Measurements from ENCODE around the gene FIZ1.

FIZ1 gene

GRCh38 chr19:55609326-55609725 is 10.0 kb upstream of the FIZ1 start:
- peaks cover 5 to 24% of the 10 kb centered on the region in 2 donors for H3K4me1 ChIP-seq (ENCODE audit: control insufficient read depth in 1 of 2, insufficient read depth in 2 of 2, low read length in 2 of 2)
- H3K9me3 ChIP-seq (ENCODE audit: control insufficient read depth in 1 of 2, low read length in 2 of 2): no peaks in the 10 kb centered on the region
- no peak overlapping the region for H3K27ac ChIP-seq (ENCODE audit: low read length)
- H3K36me3 ChIP-seq (ENCODE audit: control insufficient read depth in 1 of 2, insufficient read depth in 2 of 2, low read length in 2 of 2): peaks cover 0 to 17% of the 10 kb centered on the region in 2 donors
- no peak overlapping the region for H3K4me3 ChIP-seq (ENCODE audit: low read depth in 1 of 2, low read length in 2 of 2)
- no peaks in the 10 kb centered on the region for H3K27me3 ChIP-seq (ENCODE audit: low read depth, low read length)

- Histone ChIP-seq H3K27me3 (ENCODE audit: low read depth, low read length) (no peaks in the 10 kb centered on the region), H3K36me3 (ENCODE audit: control insufficient read depth in 1 of 2, insufficient read depth in 2 of 2, low read length in 2 of 2) (peaks cover 0 to 17% of the 10 kb centered on the region in 2 donors), H3K9me3 (ENCODE audit: control insufficient read depth in 1 of 2, low read length in 2 of 2) (no peaks in the 10 kb centered on the region), H3K4me3 (ENCODE audit: low read depth in 1 of 2, low read length in 2 of 2) (peak overlapping the region; percentile 76 to 91), H3K27ac (ENCODE audit: low read length) (no peak overlapping the region), H3K4me1 (ENCODE audit: control insufficient read depth in 1 of 2, insufficient read depth in 2 of 2, low read length in 2 of 2) (peaks cover 5 to 21% of the 10 kb centered on the region in 2 donors)
Observed at GRCh38 chr19:55606817-55607216, 7.5 kb upstream of the FIZ1 start.

GRCh38 chr19:55606471-55606787 is 7.1 kb upstream of the FIZ1 start:
- Histone ChIP-seq H3K4me1 (ENCODE audit: control insufficient read depth in 1 of 2, insufficient read depth in 2 of 2, low read length in 2 of 2) (peaks cover 5 to 19% of the 10 kb centered on the region in 2 donors), H3K27me3 (ENCODE audit: low read depth, low read length) (no peaks in the 10 kb centered on the region), H3K9me3 (ENCODE audit: control insufficient read depth in 1 of 2, low read length in 2 of 2) (no peaks in the 10 kb centered on the region), H3K4me3 (ENCODE audit: low read depth in 1 of 2, low read length in 2 of 2) (peak overlapping the region; percentile 76 to 91), H3K36me3 (ENCODE audit: control insufficient read depth in 1 of 2, insufficient read depth in 2 of 2, low read length in 2 of 2) (peaks cover 0 to 17% of the 10 kb centered on the region in 2 donors), H3K27ac (ENCODE audit: low read length) (peak overlapping the region; percentile 79)

GRCh38 chr19:55605637-55606470 is 6.5 kb upstream of the FIZ1 start, which contains the start of gene ZNF865:
Gene ZNF865, plus strand, starts transcription at chr19:55605647. Its CDS starts 7,972 bp downstream, at chr19:55613619.
- Histone ChIP-seq H3K4me1 (ENCODE audit: control insufficient read depth in 1 of 2, insufficient read depth in 2 of 2, low read length in 2 of 2) (peaks cover 10 to 20% of the 10 kb centered on the region in 2 donors), H3K27me3 (ENCODE audit: low read depth, low read length) (no peaks in the 10 kb centered on the region), H3K9me3 (ENCODE audit: control insufficient read depth in 1 of 2, low read length in 2 of 2) (no peaks in the 10 kb centered on the region), H3K27ac (ENCODE audit: low read length) (peak within 1 kb of the TSS; percentile 92), H3K36me3 (ENCODE audit: control insufficient read depth in 1 of 2, insufficient read depth in 2 of 2, low read length in 2 of 2) (peaks cover 0 to 15% of the 10 kb centered on the region in 2 donors), H3K4me3 (ENCODE audit: low read depth in 1 of 2, low read length in 2 of 2) (peak within 1 kb of the TSS; percentile 76 to 91)

GRCh38 chr19:55605207-55605636 is 5.9 kb upstream of the FIZ1 start:
- Histone ChIP-seq H3K4me3 (ENCODE audit: low read depth in 1 of 2, low read length in 2 of 2) (peak overlapping the region; percentile 63 to 91), H3K36me3 (ENCODE audit: control insufficient read depth in 1 of 2, insufficient read depth in 2 of 2, low read length in 2 of 2) (peaks cover 0 to 9% of the 10 kb centered on the region in 2 donors), H3K27ac (ENCODE audit: low read length) (peak overlapping the region; percentile 92), H3K4me1 (ENCODE audit: control insufficient read depth in 1 of 2, insufficient read depth in 2 of 2, low read length in 2 of 2) (peaks cover 11 to 21% of the 10 kb centered on the region in 2 donors), H3K27me3 (ENCODE audit: low read depth, low read length) (no peaks in the 10 kb centered on the region), H3K9me3 (ENCODE audit: control insufficient read depth in 1 of 2, low read length in 2 of 2) (no peaks in the 10 kb centered on the region)

- Histone ChIP-seq H3K4me1 (ENCODE audit: control insufficient read depth in 1 of 2, insufficient read depth in 2 of 2, low read length in 2 of 2) (peaks cover 12 to 21% of the 10 kb centered on the region in 2 donors), H3K4me3 (ENCODE audit: low read depth in 1 of 2, low read length in 2 of 2) (no peak overlapping the region), H3K27me3 (ENCODE audit: low read depth, low read length) (no peaks in the 10 kb centered on the region), H3K27ac (ENCODE audit: low read length) (no peak overlapping the region), H3K36me3 (ENCODE audit: control insufficient read depth in 1 of 2, insufficient read depth in 2 of 2, low read length in 2 of 2) (no peaks in the 10 kb centered on the region), H3K9me3 (ENCODE audit: control insufficient read depth in 1 of 2, low read length in 2 of 2) (no peaks in the 10 kb centered on the region)
Observed at GRCh38 chr19:55603581-55604292, 4.4 kb upstream of the FIZ1 start.

GRCh38 chr19:55603115-55603514 is 3.8 kb upstream of the FIZ1 start:
- Histone ChIP-seq H3K36me3 (ENCODE audit: control insufficient read depth in 1 of 2, insufficient read depth in 2 of 2, low read length in 2 of 2) (no peaks in the 10 kb centered on the region), H3K27me3 (ENCODE audit: low read depth, low read length) (no peaks in the 10 kb centered on the region), H3K9me3 (ENCODE audit: control insufficient read depth in 1 of 2, low read length in 2 of 2) (no peaks in the 10 kb centered on the region), H3K27ac (ENCODE audit: low read length) (no peak overlapping the region), H3K4me3 (ENCODE audit: low read depth in 1 of 2, low read length in 2 of 2) (no peak overlapping the region), H3K4me1 (ENCODE audit: control insufficient read depth in 1 of 2, insufficient read depth in 2 of 2, low read length in 2 of 2) (peaks cover 15 to 24% of the 10 kb centered on the region in 2 donors)

- Histone ChIP-seq H3K9me3 (ENCODE audit: control insufficient read depth in 1 of 2, low read length in 2 of 2) (no peaks in the 10 kb centered on the region), H3K27ac (ENCODE audit: low read length) (no peak overlapping the region), H3K36me3 (ENCODE audit: control insufficient read depth in 1 of 2, insufficient read depth in 2 of 2, low read length in 2 of 2) (peaks cover 0 to 3% of the 10 kb centered on the region in 2 donors), H3K4me3 (ENCODE audit: low read depth in 1 of 2, low read length in 2 of 2) (no peak overlapping the region), H3K27me3 (ENCODE audit: low read depth, low read length) (no peaks in the 10 kb centered on the region), H3K4me1 (ENCODE audit: control insufficient read depth in 1 of 2, insufficient read depth in 2 of 2, low read length in 2 of 2) (peaks cover 15 to 22% of the 10 kb centered on the region in 2 donors)
Observed at GRCh38 chr19:55602104-55603001, 3.0 kb upstream of the FIZ1 start.

- peaks cover 3 to 14% of the 10 kb centered on the region in 2 donors for H3K36me3 ChIP-seq (ENCODE audit: control insufficient read depth in 1 of 2, insufficient read depth in 2 of 2, low read length in 2 of 2)
- peak overlapping the region; percentile 62 to 81 for H3K4me3 ChIP-seq (ENCODE audit: low read depth in 1 of 2, low read length in 2 of 2)
- no peaks in the 10 kb centered on the region for H3K27me3 ChIP-seq (ENCODE audit: low read depth, low read length)
- H3K9me3 ChIP-seq (ENCODE audit: control insufficient read depth in 1 of 2, low read length in 2 of 2): no peaks in the 10 kb centered on the region
- H3K4me1 ChIP-seq (ENCODE audit: control insufficient read depth in 1 of 2, insufficient read depth in 2 of 2, low read length in 2 of 2): peaks cover 10 to 12% of the 10 kb centered on the region in 2 donors
- peak overlapping the region; percentile 61 for H3K27ac ChIP-seq (ENCODE audit: low read length)
Observed at GRCh38 chr19:55601084-55601483, 1.8 kb upstream of the FIZ1 start.

- Histone ChIP-seq H3K9me3 (ENCODE audit: control insufficient read depth in 1 of 2, low read length in 2 of 2) (no peaks in the 10 kb centered on the region), H3K4me3 (ENCODE audit: low read depth in 1 of 2, low read length in 2 of 2) (peak overlapping the region; percentile 62 to 81), H3K36me3 (ENCODE audit: control insufficient read depth in 1 of 2, insufficient read depth in 2 of 2, low read length in 2 of 2) (peaks cover 8 to 18% of the 10 kb centered on the region in 2 donors), H3K27ac (ENCODE audit: low read length) (peak overlapping the region; percentile 61), H3K4me1 (ENCODE audit: control insufficient read depth in 1 of 2, insufficient read depth in 2 of 2, low read length in 2 of 2) (peaks cover 10 to 12% of the 10 kb centered on the region in 2 donors), H3K27me3 (ENCODE audit: low read depth, low read length) (no peaks in the 10 kb centered on the region)
Observed at GRCh38 chr19:55600662-55601028, 1.3 kb upstream of the FIZ1 start.
